ENCODE measurements around the gene TUBG1. TPM values are rescaled to one million over a fixed set of nuclear protein-coding genes. Genes with fewer than 3 reads are reported as not detected.

Gene TUBG1
- total and polyA plus RNA-seq, 10 of the 15 experiments (the other 5 are each of a cell fraction or from before 2014, with no cell fraction given): 40.0 to 256 (median 107) TPM

GRCh38 chr17:42577532-42578281 lies 31.8 kb upstream of the TUBG1 start, which contains the start of gene PSMC3IP (continued):
- TF ChIP-seq TCF7 (IDR thresholded peaks at IDR 0.05; ENCODE audit: borderline replicate concordance) (no peak), CBFB (IDR thresholded peaks at IDR 0.05; ENCODE audit: low read depth) (no peak; the same call in 1 of the 2 replicates), SMAD5 (IDR thresholded peaks at IDR 0.05; ENCODE audit: low read depth) (peak; percentile 92), MEF2B (IDR thresholded peaks at IDR 0.05; ENCODE audit: partially characterized antibody, poor library complexity, severe bottlenecking) (no peak), MXI1 (IDR thresholded peaks at IDR 0.05; ENCODE audit: low read depth, low read length) (peak; percentile 85), SPI1 (IDR thresholded peaks at IDR 0.05; ENCODE audit: borderline replicate concordance, insufficient read depth, low read depth, low read length) (no peak), FOXM1 (IDR thresholded peaks at IDR 0.05; ENCODE audit: low read depth, low read length) (no peak; the same call in 1 of the 2 replicates), MEF2A (IDR thresholded peaks at IDR 0.05; ENCODE audit: insufficient read depth, low read depth, low read length) (no peak), CHD2 (IDR thresholded peaks at IDR 0.05; ENCODE audit: borderline replicate concordance, low read depth, low read length) (peak; percentile 87), ZNF592 (IDR thresholded peaks at IDR 0.05) (no peak), ASH2L (IDR thresholded peaks at IDR 0.05; ENCODE audit: borderline replicate concordance, low read depth) (no peak), BMI1 (IDR thresholded peaks at IDR 0.05; ENCODE audit: borderline replicate concordance) (peak; percentile 88)
- TF ChIP-seq, protein P1, sequence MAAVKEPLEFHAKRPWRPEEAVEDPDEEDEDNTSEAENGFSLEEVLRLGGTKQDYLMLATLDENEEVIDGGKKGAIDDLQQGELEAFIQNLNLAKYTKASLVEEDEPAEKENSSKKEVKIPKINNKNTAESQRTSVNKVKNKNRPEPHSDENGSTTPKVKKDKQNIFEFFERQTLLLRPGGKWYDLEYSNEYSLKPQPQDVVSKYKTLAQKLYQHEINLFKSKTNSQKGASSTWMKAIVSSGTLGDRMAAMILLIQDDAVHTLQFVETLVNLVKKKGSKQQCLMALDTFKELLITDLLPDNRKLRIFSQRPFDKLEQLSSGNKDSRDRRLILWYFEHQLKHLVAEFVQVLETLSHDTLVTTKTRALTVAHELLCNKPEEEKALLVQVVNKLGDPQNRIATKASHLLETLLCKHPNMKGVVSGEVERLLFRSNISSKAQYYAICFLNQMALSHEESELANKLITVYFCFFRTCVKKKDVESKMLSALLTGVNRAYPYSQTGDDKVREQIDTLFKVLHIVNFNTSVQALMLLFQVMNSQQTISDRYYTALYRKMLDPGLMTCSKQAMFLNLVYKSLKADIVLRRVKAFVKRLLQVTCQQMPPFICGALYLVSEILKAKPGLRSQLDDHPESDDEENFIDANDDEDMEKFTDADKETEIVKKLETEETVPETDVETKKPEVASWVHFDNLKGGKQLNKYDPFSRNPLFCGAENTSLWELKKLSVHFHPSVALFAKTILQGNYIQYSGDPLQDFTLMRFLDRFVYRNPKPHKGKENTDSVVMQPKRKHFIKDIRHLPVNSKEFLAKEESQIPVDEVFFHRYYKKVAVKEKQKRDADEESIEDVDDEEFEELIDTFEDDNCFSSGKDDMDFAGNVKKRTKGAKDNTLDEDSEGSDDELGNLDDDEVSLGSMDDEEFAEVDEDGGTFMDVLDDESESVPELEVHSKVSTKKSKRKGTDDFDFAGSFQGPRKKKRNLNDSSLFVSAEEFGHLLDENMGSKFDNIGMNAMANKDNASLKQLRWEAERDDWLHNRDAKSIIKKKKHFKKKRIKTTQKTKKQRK (IDR thresholded peaks at IDR 0.05; ENCODE audit: low read depth, low read length): no peak
- TF ChIP-seq, protein P2, sequence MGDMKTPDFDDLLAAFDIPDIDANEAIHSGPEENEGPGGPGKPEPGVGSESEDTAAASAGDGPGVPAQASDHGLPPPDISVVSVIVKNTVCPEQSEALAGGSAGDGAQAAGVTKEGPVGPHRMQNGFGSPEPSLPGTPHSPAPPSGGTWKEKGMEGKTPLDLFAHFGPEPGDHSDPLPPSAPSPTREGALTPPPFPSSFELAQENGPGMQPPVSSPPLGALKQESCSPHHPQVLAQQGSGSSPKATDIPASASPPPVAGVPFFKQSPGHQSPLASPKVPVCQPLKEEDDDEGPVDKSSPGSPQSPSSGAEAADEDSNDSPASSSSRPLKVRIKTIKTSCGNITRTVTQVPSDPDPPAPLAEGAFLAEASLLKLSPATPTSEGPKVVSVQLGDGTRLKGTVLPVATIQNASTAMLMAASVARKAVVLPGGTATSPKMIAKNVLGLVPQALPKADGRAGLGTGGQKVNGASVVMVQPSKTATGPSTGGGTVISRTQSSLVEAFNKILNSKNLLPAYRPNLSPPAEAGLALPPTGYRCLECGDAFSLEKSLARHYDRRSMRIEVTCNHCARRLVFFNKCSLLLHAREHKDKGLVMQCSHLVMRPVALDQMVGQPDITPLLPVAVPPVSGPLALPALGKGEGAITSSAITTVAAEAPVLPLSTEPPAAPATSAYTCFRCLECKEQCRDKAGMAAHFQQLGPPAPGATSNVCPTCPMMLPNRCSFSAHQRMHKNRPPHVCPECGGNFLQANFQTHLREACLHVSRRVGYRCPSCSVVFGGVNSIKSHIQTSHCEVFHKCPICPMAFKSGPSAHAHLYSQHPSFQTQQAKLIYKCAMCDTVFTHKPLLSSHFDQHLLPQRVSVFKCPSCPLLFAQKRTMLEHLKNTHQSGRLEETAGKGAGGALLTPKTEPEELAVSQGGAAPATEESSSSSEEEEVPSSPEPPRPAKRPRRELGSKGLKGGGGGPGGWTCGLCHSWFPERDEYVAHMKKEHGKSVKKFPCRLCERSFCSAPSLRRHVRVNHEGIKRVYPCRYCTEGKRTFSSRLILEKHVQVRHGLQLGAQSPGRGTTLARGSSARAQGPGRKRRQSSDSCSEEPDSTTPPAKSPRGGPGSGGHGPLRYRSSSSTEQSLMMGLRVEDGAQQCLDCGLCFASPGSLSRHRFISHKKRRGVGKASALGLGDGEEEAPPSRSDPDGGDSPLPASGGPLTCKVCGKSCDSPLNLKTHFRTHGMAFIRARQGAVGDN (IDR thresholded peaks at IDR 0.05): peak; percentile 90
- TF ChIP-seq, protein P3, sequence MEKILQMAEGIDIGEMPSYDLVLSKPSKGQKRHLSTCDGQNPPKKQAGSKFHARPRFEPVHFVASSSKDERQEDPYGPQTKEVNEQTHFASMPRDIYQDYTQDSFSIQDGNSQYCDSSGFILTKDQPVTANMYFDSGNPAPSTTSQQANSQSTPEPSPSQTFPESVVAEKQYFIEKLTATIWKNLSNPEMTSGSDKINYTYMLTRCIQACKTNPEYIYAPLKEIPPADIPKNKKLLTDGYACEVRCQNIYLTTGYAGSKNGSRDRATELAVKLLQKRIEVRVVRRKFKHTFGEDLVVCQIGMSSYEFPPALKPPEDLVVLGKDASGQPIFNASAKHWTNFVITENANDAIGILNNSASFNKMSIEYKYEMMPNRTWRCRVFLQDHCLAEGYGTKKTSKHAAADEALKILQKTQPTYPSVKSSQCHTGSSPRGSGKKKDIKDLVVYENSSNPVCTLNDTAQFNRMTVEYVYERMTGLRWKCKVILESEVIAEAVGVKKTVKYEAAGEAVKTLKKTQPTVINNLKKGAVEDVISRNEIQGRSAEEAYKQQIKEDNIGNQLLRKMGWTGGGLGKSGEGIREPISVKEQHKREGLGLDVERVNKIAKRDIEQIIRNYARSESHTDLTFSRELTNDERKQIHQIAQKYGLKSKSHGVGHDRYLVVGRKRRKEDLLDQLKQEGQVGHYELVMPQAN (conservative IDR thresholded peaks at IDR 0.05): peak; percentile 98
